HepG2 (cell line): ENCODE measurements around the gene RSPH1. TPM values are rescaled to one million over a fixed set of nuclear protein-coding genes. Genes with fewer than 3 reads are reported as not detected.

Experiments used
- ATAC-seq: fragments of 200-7000 bp; cut with Tn5 transposase; 3 replicates; pipeline ENCODE4 v1.9.1; 2020; ENCODE audit warnings: mild to moderate bottlenecking, moderate library complexity
- BruUV-seq: library from RNA; stranded (reverse); fragments of 400-500 nt; replicated peaks from 2 replicates; lab custom pipeline; 2021; lab: Mats Ljungman, UMichigan
- CTCF ChIA-PET: fragments of 300-600 bp; formaldehyde crosslinking; extraction: SDS; loops from one replicate; lab custom pipeline; 2021; ENCODE audit warnings: low total read pairs, inconsistent platforms, low intra/inter-chr PET ratio; lab: Yijun Ruan, JAX
- POLR2A ChIA-PET: fragments of 350-600 bp; sonication (Branson Sonifier 250); formaldehyde crosslinking; loops from one replicate; lab custom pipeline; 2020; ENCODE audit warnings: antibody characterized with exemption, inconsistent platforms; lab: Yijun Ruan, JAX
- DNase-seq: peaks from one replicate; pipeline ENCODE4 v3.0.0-alpha.2; 2015; ENCODE audit warnings: low spot score
- FAIRE-seq: peaks from 3 replicates; lab custom pipeline; 2011; peaks lifted over from hg19 to GRCh38; lab: Jason Lieb, UNC
- H2AFZ ChIP-seq: one replicate; pipeline ENCODE4 v1.6.1; 2011; ENCODE audit warnings: low read length, inconsistent platforms
- H3K27ac ChIP-seq: fragments of 300-600 bp; 3 replicates; pipeline ENCODE4 v1.8.0; 2011; ENCODE audit warnings: mixed run types, mild to moderate bottlenecking, mixed read lengths, low read length, inconsistent platforms; ENCODE audit not compliant: insufficient read depth; ENCODE audit errors: extremely low read length
- H3K27me3 ChIP-seq, 2 experiments: fragments of 200-600 bp in 1 of 2; 2 replicates in 1 of 2; 3 replicates in 1 of 2; pipeline versions ENCODE4 v1.6.0 to v1.8.0; 2011; ENCODE audit warnings: low read length in 2 of 2, mild to moderate bottlenecking in 2 of 2, moderate library complexity in 2 of 2, inconsistent platforms in 1 of 2; ENCODE audit not compliant: insufficient read depth in 2 of 2, control insufficient read depth in 1 of 2
- H3K36me3 ChIP-seq, 2 experiments: fragments of 200-600 bp in 1 of 2; replicated peaks in 1 of 2; 2 replicates in 1 of 2; 3 replicates in 1 of 2; pipeline versions ENCODE4 v1.5.1 to v1.8.0; 2011; ENCODE audit warnings: low read length in 2 of 2, inconsistent platforms in 1 of 2; ENCODE audit not compliant: insufficient read depth in 2 of 2, control insufficient read depth in 1 of 2
- H3K4me1 ChIP-seq: 2 replicates; pipeline ENCODE4 v1.5.1; 2012; ENCODE audit warnings: low read length, inconsistent platforms; ENCODE audit not compliant: insufficient read depth
- H3K4me2 ChIP-seq: 2 replicates; pipeline ENCODE4 v1.6.0; 2011; ENCODE audit warnings: low read depth, low read length, inconsistent platforms
- H3K4me3 ChIP-seq, 3 experiments: fragments of 200-600 bp in 1 of 3; sonication (generic), shearing (Covaris generic) in 1 of 3; replicated peaks in 1 of 3; 2 replicates each; pipeline ENCODE4 v1.5.1; 2011 to 2016; ENCODE audit warnings: low read length in 3 of 3, inconsistent platforms in 2 of 3, low read depth in 2 of 3, mild to moderate bottlenecking in 2 of 3, control low read depth in 1 of 3, mixed read lengths in 1 of 3; ENCODE audit not compliant: insufficient read depth in 1 of 3
- H3K79me2 ChIP-seq: one replicate; pipeline ENCODE4 v1.6.1; 2011; ENCODE audit warnings: low read length, inconsistent platforms; ENCODE audit not compliant: insufficient read depth
- H3K9ac ChIP-seq: 2 replicates; pipeline ENCODE4 v1.6.0; 2011; ENCODE audit warnings: mild to moderate bottlenecking, low read depth, low read length, inconsistent platforms; ENCODE audit not compliant: insufficient read depth
- H3K9me3 ChIP-seq: 2 replicates; pipeline ENCODE4 v1.5.1; 2012; ENCODE audit warnings: mild to moderate bottlenecking, low read length
- H4K20me1 ChIP-seq: 2 replicates; pipeline ENCODE4 v1.6.0; 2011; ENCODE audit warnings: inconsistent platforms, mild to moderate bottlenecking, low read length, moderate library complexity; ENCODE audit not compliant: insufficient read depth
- EP300 ChIP-seq, 3 experiments: sonication (generic) in 1 of 3; formaldehyde crosslinking in 1 of 3; IDR thresholded peaks; 2 replicates each; pipeline versions ENCODE4 v1.5.1 to v1.6.1; 2011 to 2020; ENCODE audit warnings: low read depth in 2 of 3, low read length in 2 of 3, borderline replicate concordance in 1 of 3, improper control_type of control experiment in 1 of 3, mild to moderate bottlenecking in 1 of 3, missing genetic modification reagents in 1 of 3, moderate library complexity in 1 of 3
- HES4 ChIP-seq: sonication (generic); formaldehyde crosslinking; IDR thresholded peaks from 2 replicates; pipeline ENCODE4 v1.9.0; 2021; ENCODE audit warnings: mild to moderate bottlenecking, missing genetic modification reagents, borderline replicate concordance
- HNF4A ChIP-seq: sonication (generic); formaldehyde crosslinking; IDR thresholded peaks from 2 replicates; pipeline ENCODE4 v1.4.0; 2020; ENCODE audit warnings: missing genetic modification reagents
- LBX2 ChIP-seq: sonication (generic); formaldehyde crosslinking; IDR thresholded peaks from 2 replicates; pipeline ENCODE4 v1.5.0; 2020; ENCODE audit warnings: missing genetic modification reagents, mild to moderate bottlenecking, borderline replicate concordance
- NAIF1 ChIP-seq: sonication (generic); formaldehyde crosslinking; IDR thresholded peaks from 2 replicates; pipeline ENCODE4 v1.5.0; 2020; ENCODE audit warnings: mild to moderate bottlenecking, missing genetic modification reagents, borderline replicate concordance
- REPIN1 ChIP-seq: sonication (generic); formaldehyde crosslinking; IDR thresholded peaks from 2 replicates; pipeline ENCODE4 v1.8.0; 2022; ENCODE audit warnings: missing genetic modification reagents, low read depth, mild to moderate bottlenecking, borderline replicate concordance
- TOPORS ChIP-seq: sonication (generic); formaldehyde crosslinking; IDR thresholded peaks from 2 replicates; pipeline ENCODE4 v1.8.0; 2023; ENCODE audit warnings: mild to moderate bottlenecking, missing genetic modification reagents
- ZNF33B ChIP-seq: sonication (generic); formaldehyde crosslinking; IDR thresholded peaks from 2 replicates; pipeline ENCODE4 v1.5.1; 2020; ENCODE audit warnings: mild to moderate bottlenecking, missing genetic modification reagents
- ZNF446 ChIP-seq: sonication (generic); formaldehyde crosslinking; IDR thresholded peaks from 2 replicates; pipeline ENCODE4 v1.5.0; 2020; ENCODE audit warnings: mild to moderate bottlenecking, missing genetic modification reagents
- WGBS: methylation state at CpG from one replicate; pipeline ENCODE4 v1.1.6; 2017; ENCODE audit warnings: low lambda C conversion rate; 5-methylcytosine and 5-hydroxymethylcytosine counted together
- in situ Hi-C: cut with HindIII; loops from 2 replicates; pipeline ENCODE4 v1.10.0; 2017; ENCODE audit warnings: low pct_unique_long_range_greater_than_20kb; ENCODE audit not compliant: extremely low pct_ligation_motif_present
- intact Hi-C: fragments of 100-400 bp; cut with micrococcal nuclease; formaldehyde crosslinking; loops from one replicate; pipeline ENCODE4 v1.10.0; 2022; ENCODE audit not compliant: unreplicated experiment
- polyA plus RNA-seq, 8 experiments: library from polyadenylated mRNA; depleted of rRNA in 3 of 8; stranded (reverse) in 7 of 8; unstranded in 1 of 8; fragments of >200 nt; fragmentation: Illumina TruSeq in 4 of 8; extraction: Trizol in 4 of 8; gene quantifications; 2 replicates each; pipeline versions ENCODE4 v1.2.1 to v1.2.3, GENCODE V29; 2011 to 2016; ENCODE audit warnings: low read depth in 4 of 8, missing spikeins in 1 of 8, mixed read lengths in 1 of 8; ENCODE audit not compliant: insufficient read depth in 1 of 8
- total RNA-seq, 5 experiments: library from RNA; depleted of rRNA; stranded (reverse); fragments of >200 nt; fragmentation: Illumina TruSeq; extraction: Trizol; gene quantifications; 2 replicates each; pipeline ENCODE4 v1.2.3, GENCODE V29; 2016; ENCODE audit warnings: low read depth in 1 of 5
- TF ChIP-seq, protein P1 (sequence below): IDR thresholded peaks from 2 replicates; pipeline ENCODE4 v1.6.1; 2012; ENCODE audit warnings: low read length, improper control_type of control experiment
- TF ChIP-seq, protein P2 (sequence below): IDR thresholded peaks from 2 replicates; pipeline ENCODE4 v1.6.1; 2016; ENCODE audit warnings: mild to moderate bottlenecking, missing biosample characterization, missing genetic modification reagents
- TF ChIP-seq, protein P3 (sequence below): IDR thresholded peaks from 2 replicates; pipeline ENCODE4 v1.6.1; 2016; ENCODE audit warnings: low read depth
- TF ChIP-seq, protein P4 (sequence below): sonication (generic); formaldehyde crosslinking; conservative IDR thresholded peaks from 2 replicates; pipeline ENCODE4 v1.8.1; 2023; ENCODE audit warnings: missing genetic modification reagents

The RSPH1 gene
- total and polyA plus RNA-seq, 2 of the 13 experiments (the other 11 are each of a cell fraction or from before 2014, with no cell fraction given): not detected

DNA sequence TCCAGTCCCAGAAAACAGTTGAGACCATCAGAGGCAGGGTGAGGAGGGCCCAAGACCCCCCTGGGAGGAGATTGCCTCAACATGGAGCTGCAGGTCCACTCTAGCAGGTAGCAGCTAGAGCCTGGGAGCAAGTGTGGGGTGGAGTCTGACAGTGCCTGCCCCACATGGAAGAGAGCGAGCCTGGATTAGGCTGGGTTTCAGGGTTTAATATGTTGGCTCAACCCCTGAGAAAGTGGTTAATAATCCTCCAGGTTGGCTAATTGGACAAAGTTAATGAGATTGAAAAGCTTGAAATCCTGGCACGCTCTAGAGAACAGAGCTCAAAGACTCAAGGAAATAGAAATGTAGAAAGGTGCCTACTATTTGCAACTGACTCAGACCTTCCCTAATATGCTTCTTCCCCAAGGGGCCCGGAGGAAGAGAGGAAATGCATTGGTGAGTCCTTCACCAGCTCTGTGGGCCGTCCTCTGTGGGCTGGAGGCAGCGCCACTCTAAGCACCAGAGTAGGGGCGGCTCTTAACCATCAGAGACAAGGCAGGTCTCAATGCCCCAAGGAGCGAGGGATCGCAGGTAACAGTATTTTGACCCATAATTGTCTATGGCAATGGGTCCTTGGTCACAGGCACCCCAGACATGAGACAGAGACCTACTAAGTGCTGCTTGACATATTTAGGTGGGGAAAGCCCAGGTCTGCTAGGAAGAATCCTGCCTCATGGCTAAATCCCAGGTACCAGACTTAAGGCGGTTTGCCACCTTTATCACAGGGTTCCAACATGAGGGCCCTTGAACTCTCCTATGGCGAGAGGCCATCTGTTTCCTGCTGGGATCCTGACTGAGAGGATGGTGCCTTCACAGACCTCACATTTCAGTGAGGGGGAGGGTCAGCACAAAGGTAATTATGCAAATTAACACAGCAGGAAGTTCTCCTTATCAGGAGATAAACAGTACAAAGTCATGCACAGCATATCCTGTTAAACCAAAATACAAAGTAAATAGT is 33.8 kb downstream of the RSPH1 start (continued):
- TF ChIP-seq, protein P1, sequence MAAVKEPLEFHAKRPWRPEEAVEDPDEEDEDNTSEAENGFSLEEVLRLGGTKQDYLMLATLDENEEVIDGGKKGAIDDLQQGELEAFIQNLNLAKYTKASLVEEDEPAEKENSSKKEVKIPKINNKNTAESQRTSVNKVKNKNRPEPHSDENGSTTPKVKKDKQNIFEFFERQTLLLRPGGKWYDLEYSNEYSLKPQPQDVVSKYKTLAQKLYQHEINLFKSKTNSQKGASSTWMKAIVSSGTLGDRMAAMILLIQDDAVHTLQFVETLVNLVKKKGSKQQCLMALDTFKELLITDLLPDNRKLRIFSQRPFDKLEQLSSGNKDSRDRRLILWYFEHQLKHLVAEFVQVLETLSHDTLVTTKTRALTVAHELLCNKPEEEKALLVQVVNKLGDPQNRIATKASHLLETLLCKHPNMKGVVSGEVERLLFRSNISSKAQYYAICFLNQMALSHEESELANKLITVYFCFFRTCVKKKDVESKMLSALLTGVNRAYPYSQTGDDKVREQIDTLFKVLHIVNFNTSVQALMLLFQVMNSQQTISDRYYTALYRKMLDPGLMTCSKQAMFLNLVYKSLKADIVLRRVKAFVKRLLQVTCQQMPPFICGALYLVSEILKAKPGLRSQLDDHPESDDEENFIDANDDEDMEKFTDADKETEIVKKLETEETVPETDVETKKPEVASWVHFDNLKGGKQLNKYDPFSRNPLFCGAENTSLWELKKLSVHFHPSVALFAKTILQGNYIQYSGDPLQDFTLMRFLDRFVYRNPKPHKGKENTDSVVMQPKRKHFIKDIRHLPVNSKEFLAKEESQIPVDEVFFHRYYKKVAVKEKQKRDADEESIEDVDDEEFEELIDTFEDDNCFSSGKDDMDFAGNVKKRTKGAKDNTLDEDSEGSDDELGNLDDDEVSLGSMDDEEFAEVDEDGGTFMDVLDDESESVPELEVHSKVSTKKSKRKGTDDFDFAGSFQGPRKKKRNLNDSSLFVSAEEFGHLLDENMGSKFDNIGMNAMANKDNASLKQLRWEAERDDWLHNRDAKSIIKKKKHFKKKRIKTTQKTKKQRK: no peak
- TF ChIP-seq HES4 (CRISPR knock-in tag) (no peak), TOPORS (CRISPR knock-in tag) (no peak)
- TF ChIP-seq, all 625 proteins: peak for 0

GRCh38 chr21:42461185-42461520 is 34.9 kb downstream of the RSPH1 start:
- H3K9me3 ChIP-seq: no peaks in the 10 kb centered on the region
- no peaks in the 10 kb centered on the region for H4K20me1 ChIP-seq
- in situ Hi-C loops (no loop called here), intact Hi-C loops (no loop called here)
- 30% methylated on average over 5 of the region's 5 CpGs for WGBS
- no peak overlapping the region for H3K4me2 ChIP-seq
- no peak for FAIRE-seq
- peaks cover 7% of the 10 kb centered on the region for H3K4me1 ChIP-seq
- no peak for DNase-seq
- no peak overlapping the region for H2AFZ ChIP-seq
- H3K27me3 ChIP-seq: peaks cover 0 to 1% of the 10 kb centered on the region in 2 experiments; a peak in 1 of 5 replicates
- ChIA-PET CTCF (no interaction called here), POLR2A (no interaction called here)
- no peaks in the 10 kb centered on the region for H3K36me3 ChIP-seq
- H3K4me3 ChIP-seq: no peak overlapping the region
- BruUV-seq: no TSS peak
- H3K79me2 ChIP-seq: no peaks in the 10 kb centered on the region
- H3K9ac ChIP-seq: no peak overlapping the region
- ATAC-seq: no peak
- no peak overlapping the region for H3K27ac ChIP-seq
- no peak for TF ChIP-seq ZNF33B
- TF ChIP-seq HNF4A (CRISPR knock-in tag): no peak
- no peak for TF ChIP-seq NAIF1 (CRISPR knock-in tag)
- TF ChIP-seq ZNF446 (CRISPR knock-in tag): no peak
- TF ChIP-seq EP300 (IDR thresholded peaks at IDR 0.05; ENCODE audit: low read depth in 2 of 2, low read length in 2 of 2): no peak
- no peak for TF ChIP-seq EP300 (CRISPR knock-in tag; IDR thresholded peaks at IDR 0.05; ENCODE audit: borderline replicate concordance)
- TF ChIP-seq, protein P2, sequence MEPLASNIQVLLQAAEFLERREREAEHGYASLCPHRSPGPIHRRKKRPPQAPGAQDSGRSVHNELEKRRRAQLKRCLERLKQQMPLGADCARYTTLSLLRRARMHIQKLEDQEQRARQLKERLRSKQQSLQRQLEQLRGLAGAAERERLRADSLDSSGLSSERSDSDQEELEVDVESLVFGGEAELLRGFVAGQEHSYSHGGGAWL (CRISPR knock-in tag): no peak
- no peak for TF ChIP-seq LBX2 (CRISPR knock-in tag)
- TF ChIP-seq REPIN1: no peak
- TF ChIP-seq, protein P3, sequence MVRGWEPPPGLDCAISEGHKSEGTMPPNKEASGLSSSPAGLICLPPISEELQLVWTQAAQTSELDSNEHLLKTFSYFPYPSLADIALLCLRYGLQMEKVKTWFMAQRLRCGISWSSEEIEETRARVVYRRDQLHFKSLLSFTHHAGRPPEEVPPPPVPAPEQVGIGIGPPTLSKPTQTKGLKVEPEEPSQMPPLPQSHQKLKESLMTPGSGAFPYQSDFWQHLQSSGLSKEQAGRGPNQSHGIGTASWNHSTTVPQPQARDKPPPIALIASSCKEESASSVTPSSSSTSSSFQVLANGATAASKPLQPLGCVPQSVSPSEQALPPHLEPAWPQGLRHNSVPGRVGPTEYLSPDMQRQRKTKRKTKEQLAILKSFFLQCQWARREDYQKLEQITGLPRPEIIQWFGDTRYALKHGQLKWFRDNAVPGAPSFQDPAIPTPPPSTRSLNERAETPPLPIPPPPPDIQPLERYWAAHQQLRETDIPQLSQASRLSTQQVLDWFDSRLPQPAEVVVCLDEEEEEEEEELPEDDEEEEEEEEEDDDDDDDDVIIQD: no peak
- TF ChIP-seq, protein P4, sequence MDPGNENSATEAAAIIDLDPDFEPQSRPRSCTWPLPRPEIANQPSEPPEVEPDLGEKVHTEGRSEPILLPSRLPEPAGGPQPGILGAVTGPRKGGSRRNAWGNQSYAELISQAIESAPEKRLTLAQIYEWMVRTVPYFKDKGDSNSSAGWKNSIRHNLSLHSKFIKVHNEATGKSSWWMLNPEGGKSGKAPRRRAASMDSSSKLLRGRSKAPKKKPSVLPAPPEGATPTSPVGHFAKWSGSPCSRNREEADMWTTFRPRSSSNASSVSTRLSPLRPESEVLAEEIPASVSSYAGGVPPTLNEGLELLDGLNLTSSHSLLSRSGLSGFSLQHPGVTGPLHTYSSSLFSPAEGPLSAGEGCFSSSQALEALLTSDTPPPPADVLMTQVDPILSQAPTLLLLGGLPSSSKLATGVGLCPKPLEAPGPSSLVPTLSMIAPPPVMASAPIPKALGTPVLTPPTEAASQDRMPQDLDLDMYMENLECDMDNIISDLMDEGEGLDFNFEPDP (CRISPR knock-in tag): no peak
